Adrenal gland (tissue), 5 donors: ENCODE data around the gene SLC45A3.

Experiments used
- POLR2A ChIP-seq, 2 donors: fragments of 450-650 bp; IDR thresholded peaks; one replicate each; pipeline ENCODE4 v1.6.1; 2017; ENCODE audit warnings: antibody characterized with exemption in 2 of 2, mild to moderate bottlenecking in 2 of 2, moderate library complexity in 1 of 2
- TF ChIP-seq, protein P1 (sequence below), 6 experiments: fragments of 450-650 bp in 4 of 6; fragments of 200-600 bp in 2 of 6; sonication (generic) in 1 of 6; IDR thresholded peaks; 1 replicate in 5 of 6; 2 replicates in 1 of 6; pipeline versions ENCODE4 v1.5.1 to v1.8.0; 2016 to 2021; ENCODE audit warnings: antibody characterized with exemption in 6 of 6, mild to moderate bottlenecking in 2 of 6, moderate library complexity in 1 of 6
- donor health status: DM: no; HTN: no; CAD: no.

DNA sequence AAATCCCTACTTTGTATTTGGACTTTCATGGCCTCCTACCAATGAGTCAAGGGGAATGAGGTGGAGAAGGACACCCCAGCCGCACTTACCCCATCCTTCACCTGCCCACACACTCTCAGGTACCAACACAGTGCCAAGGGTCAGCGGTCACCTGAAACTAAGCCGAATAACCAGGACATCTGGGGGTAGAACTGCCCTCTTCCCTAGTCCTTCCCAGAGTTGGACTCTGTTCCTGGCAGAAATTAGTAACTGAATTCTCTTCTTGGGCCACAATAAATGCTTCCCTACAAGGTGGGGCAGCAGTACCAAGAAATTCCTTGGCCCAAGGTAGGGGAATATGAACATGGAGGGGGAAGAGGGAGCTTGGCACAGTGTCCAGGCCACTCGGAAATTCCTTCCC, 7.3 kb downstream of the SLC45A3 start:
- TF ChIP-seq, protein P1, sequence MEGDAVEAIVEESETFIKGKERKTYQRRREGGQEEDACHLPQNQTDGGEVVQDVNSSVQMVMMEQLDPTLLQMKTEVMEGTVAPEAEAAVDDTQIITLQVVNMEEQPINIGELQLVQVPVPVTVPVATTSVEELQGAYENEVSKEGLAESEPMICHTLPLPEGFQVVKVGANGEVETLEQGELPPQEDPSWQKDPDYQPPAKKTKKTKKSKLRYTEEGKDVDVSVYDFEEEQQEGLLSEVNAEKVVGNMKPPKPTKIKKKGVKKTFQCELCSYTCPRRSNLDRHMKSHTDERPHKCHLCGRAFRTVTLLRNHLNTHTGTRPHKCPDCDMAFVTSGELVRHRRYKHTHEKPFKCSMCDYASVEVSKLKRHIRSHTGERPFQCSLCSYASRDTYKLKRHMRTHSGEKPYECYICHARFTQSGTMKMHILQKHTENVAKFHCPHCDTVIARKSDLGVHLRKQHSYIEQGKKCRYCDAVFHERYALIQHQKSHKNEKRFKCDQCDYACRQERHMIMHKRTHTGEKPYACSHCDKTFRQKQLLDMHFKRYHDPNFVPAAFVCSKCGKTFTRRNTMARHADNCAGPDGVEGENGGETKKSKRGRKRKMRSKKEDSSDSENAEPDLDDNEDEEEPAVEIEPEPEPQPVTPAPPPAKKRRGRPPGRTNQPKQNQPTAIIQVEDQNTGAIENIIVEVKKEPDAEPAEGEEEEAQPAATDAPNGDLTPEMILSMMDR (IDR thresholded peaks at IDR 0.05), result no peak
- no peak for TF ChIP-seq POLR2A (IDR thresholded peaks at IDR 0.05)
